ENCODE results near the gene HOXA7.
A peak's percentile ranks its signal among the peaks of the same experiment; 100 is the strongest.

HOXA7 gene

GRCh38 chr7:27202018-27202861 lies 45.8 kb upstream of the HOXA7 start:
- no peak overlapping the region for H3K27ac ChIP-seq (ENCODE audit: low read length)
- no peaks in the 10 kb centered on the region for H3K4me1 ChIP-seq (ENCODE audit: low read length)
- 0 out of 2 replicates have a peak, but pooled peaks cover 3% of the 10 kb centered on the region for H4K20me1 ChIP-seq (ENCODE audit: insufficient read depth, low read length)
- H3K27me3 ChIP-seq (replicated peaks; ENCODE audit: insufficient read depth, low read length), result peaks cover 76% of the 10 kb centered on the region
- TF ChIP-seq EZH2phosphoT487 (IDR thresholded peaks at IDR 0.05; ENCODE audit: low read length) (no peak), EZH2 (optimal IDR thresholded peaks at IDR 0.05; ENCODE audit: low read depth, low read length) (no peak), CTCF (IDR thresholded peaks at IDR 0.05; ENCODE audit: low read length) (no peak)
- H3K9me3 ChIP-seq (replicated peaks; ENCODE audit: insufficient read depth, low read length), result no peaks in the 10 kb centered on the region
- DNase-seq, result no peak
- H3K9me2 ChIP-seq (replicated peaks; ENCODE audit: insufficient read depth, low read length), result no peaks in the 10 kb centered on the region
- no peak overlapping the region for H3K9ac ChIP-seq (ENCODE audit: low read length)
- no peaks in the 10 kb centered on the region for H3K36me3 ChIP-seq (replicated peaks; ENCODE audit: insufficient read depth, low read length)
- no peaks in the 10 kb centered on the region for H3F3A ChIP-seq (ENCODE audit: insufficient read depth, low read length)
- no peak overlapping the region for H3K4me2 ChIP-seq (ENCODE audit: low read depth, low read length)
- H2AFZ ChIP-seq (ENCODE audit: low read length), result no peak overlapping the region
- H3K4me3 ChIP-seq (ENCODE audit: low read length), result no peak overlapping the region
- no peaks in the 10 kb centered on the region for H3K79me2 ChIP-seq (ENCODE audit: low read length)

DNA sequence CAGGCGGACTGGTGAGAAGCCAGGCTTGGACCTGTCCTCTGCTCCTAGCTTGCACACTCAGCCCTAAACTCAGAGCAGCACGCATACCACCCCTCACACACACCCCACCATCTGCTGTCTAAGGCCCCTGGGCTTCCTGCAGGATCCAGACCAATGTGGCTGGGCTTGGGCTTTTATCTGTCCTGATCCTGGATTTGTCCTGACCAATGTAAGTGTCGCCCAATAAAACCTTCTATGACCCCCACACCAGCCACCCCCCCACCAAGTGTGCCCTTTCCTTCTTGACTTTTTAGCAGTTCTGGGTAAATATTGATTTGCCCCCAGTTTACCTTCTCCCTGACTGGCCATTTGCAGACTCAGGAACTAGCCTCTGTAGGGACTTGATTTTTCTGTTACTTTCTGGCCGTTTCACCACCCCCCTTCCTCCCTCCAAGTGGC lies 45.1 kb upstream of the HOXA7 start:
- H3K79me2 ChIP-seq (ENCODE audit: low read length), result no peaks in the 10 kb centered on the region
- H3K9ac ChIP-seq (ENCODE audit: low read length), result no peak overlapping the region
- peaks cover 83% of the 10 kb centered on the region for H3K27me3 ChIP-seq (replicated peaks; ENCODE audit: insufficient read depth, low read length)
- no peak overlapping the region for H3K27ac ChIP-seq (ENCODE audit: low read length)
- no peak overlapping the region for H2AFZ ChIP-seq (ENCODE audit: low read length)
- DNase-seq, result no peak
- H3K4me1 ChIP-seq (ENCODE audit: low read length), result no peaks in the 10 kb centered on the region
- H3K36me3 ChIP-seq (replicated peaks; ENCODE audit: insufficient read depth, low read length), result no peaks in the 10 kb centered on the region
- no peaks in the 10 kb centered on the region for H3F3A ChIP-seq (ENCODE audit: insufficient read depth, low read length)
- H3K9me2 ChIP-seq (replicated peaks; ENCODE audit: insufficient read depth, low read length), result no peaks in the 10 kb centered on the region
- H3K4me2 ChIP-seq (ENCODE audit: low read depth, low read length), result no peak overlapping the region
- no peak overlapping the region for H3K4me3 ChIP-seq (ENCODE audit: low read length)
- no peaks in the 10 kb centered on the region for H3K9me3 ChIP-seq (replicated peaks; ENCODE audit: insufficient read depth, low read length)
- no peak for TF ChIP-seq CTCF (IDR thresholded peaks at IDR 0.05; ENCODE audit: low read length)
- no peak for TF ChIP-seq EZH2 (optimal IDR thresholded peaks at IDR 0.05; ENCODE audit: low read depth, low read length)
- no peak for TF ChIP-seq EZH2phosphoT487 (IDR thresholded peaks at IDR 0.05; ENCODE audit: low read length)
- H4K20me1 ChIP-seq (ENCODE audit: insufficient read depth, low read length), result 0 out of 2 replicates have a peak, but pooled peaks cover 3% of the 10 kb centered on the region

- Histone ChIP-seq H3K36me3 (replicated peaks; ENCODE audit: insufficient read depth, low read length) (no peaks in the 10 kb centered on the region), H3K9ac (ENCODE audit: low read length) (no peak overlapping the region), H3K79me2 (ENCODE audit: low read length) (no peaks in the 10 kb centered on the region), H3K4me3 (ENCODE audit: low read length) (peak overlapping the region; percentile 57; the same call in 1 of the 2 replicates), H2AFZ (ENCODE audit: low read length) (peak overlapping the region; percentile 74; the same call in 1 of the 2 replicates), H3K9me3 (replicated peaks; ENCODE audit: insufficient read depth, low read length) (no peaks in the 10 kb centered on the region), H3K4me2 (ENCODE audit: low read depth, low read length) (peak overlapping the region; percentile 86), H3K9me2 (replicated peaks; ENCODE audit: insufficient read depth, low read length) (no peaks in the 10 kb centered on the region), H3K27me3 (replicated peaks; ENCODE audit: insufficient read depth, low read length) (peaks cover 84% of the 10 kb centered on the region), H4K20me1 (ENCODE audit: insufficient read depth, low read length) (0 out of 2 replicates have a peak, but pooled peaks cover 3% of the 10 kb centered on the region), H3F3A (ENCODE audit: insufficient read depth, low read length) (no peaks in the 10 kb centered on the region), H3K4me1 (ENCODE audit: low read length) (no peaks in the 10 kb centered on the region), H3K27ac (ENCODE audit: low read length) (no peak overlapping the region)
- DNase-seq, result no peak
- no peak for TF ChIP-seq EZH2phosphoT487 (IDR thresholded peaks at IDR 0.05; ENCODE audit: low read length)
- TF ChIP-seq CTCF (IDR thresholded peaks at IDR 0.05; ENCODE audit: low read length), result no peak
- no peak for TF ChIP-seq EZH2 (optimal IDR thresholded peaks at IDR 0.05; ENCODE audit: low read depth, low read length)
These were observed 44.5 kb upstream of the HOXA7 start for GRCh38 chr7:27200761-27201579.
